Activated CD8-positive, alpha-beta T cell treated with anti-CD3 and anti-CD28 coated beads for 36 hours (primary cell): Measurements from ENCODE around the gene DDB1. TPM values are rescaled to one million over a fixed set of nuclear protein-coding genes. Genes with fewer than 3 reads are reported as not detected.

Experiments
- ATAC-seq: fragments of 200-7000 bp; cut with Tn5 transposase; one replicate; pipeline ENCODE4 v1.10.0; 2021; ENCODE audit warnings: mild to moderate bottlenecking, moderate library complexity
- CTCF ChIA-PET: fragments of 350-600 bp; sonication (Branson Sonifier 250); formaldehyde crosslinking; loops from one replicate; lab custom pipeline; 2021; ENCODE audit warnings: antibody characterized with exemption; lab: Charles Lee
- POLR2A ChIA-PET: fragments of 350-600 bp; sonication (Branson Sonifier 250); formaldehyde crosslinking; loops from one replicate; lab custom pipeline; 2021; ENCODE audit warnings: antibody characterized with exemption; lab: Charles Lee
- DNase-seq: peaks from one replicate; pipeline ENCODE4 v3.0.0-alpha.2; 2020
- H3K27ac Mint-ChIP-seq: one replicate; pipeline ENCODE4 v1.8.0; 2021; ENCODE audit warnings: mild to moderate bottlenecking, mixed read lengths
- H3K27me3 Mint-ChIP-seq: one replicate; pipeline ENCODE4 v1.8.0; 2021; ENCODE audit warnings: mixed read lengths
- H3K36me3 Mint-ChIP-seq: one replicate; pipeline ENCODE4 v1.8.0; 2021; ENCODE audit warnings: low read depth, mixed read lengths
- H3K4me1 Mint-ChIP-seq: one replicate; pipeline ENCODE4 v1.8.0; 2021; ENCODE audit warnings: low read depth, mixed read lengths
- H3K4me3 Mint-ChIP-seq: one replicate; pipeline ENCODE4 v1.8.0; 2021; ENCODE audit warnings: mild to moderate bottlenecking, moderate library complexity, mixed read lengths
- H3K9me3 Mint-ChIP-seq: one replicate; pipeline ENCODE4 v1.8.0; 2021; ENCODE audit warnings: mixed read lengths
- CTCF ChIP-seq: fragments of 200-600 bp; IDR thresholded peaks from one replicate; pipeline ENCODE4 v1.8.0; 2022; ENCODE audit warnings: antibody characterized with exemption, mild to moderate bottlenecking
- intact Hi-C: fragments of 100-400 bp; cut with micrococcal nuclease; formaldehyde crosslinking; loops from one replicate; pipeline ENCODE4 v1.10.0; 2022
- total RNA-seq, 2 experiments: library from RNA; stranded (reverse); gene quantifications; one replicate each; pipeline ENCODE4 v1.2.3, GENCODE V29; 2021

DDB1 gene
- total RNA-seq, 2 experiments from 2014 or later, result 269 to 270 TPM

GRCh38 chr11:61349916-61350315 is 17.0 kb upstream of the DDB1 start:
- ATAC-seq (no peak), DNase-seq (no peak)
- Mint-ChIP-seq H3K4me1 (no peaks in the 10 kb centered on the region), H3K4me3 (no peak overlapping the region), H3K27me3 (no peaks in the 10 kb centered on the region), H3K27ac (peak overlapping the region; percentile 8), H3K36me3 (peaks cover 12% of the 10 kb centered on the region), H3K9me3 (no peaks in the 10 kb centered on the region)
- TF ChIP-seq CTCF, result no peak
- ChIA-PET CTCF (interaction anchor here (2.5 to 2.9 kb wide), 2 partner anchors 14 to 36 kb away, joined by 12 to 16 read pairs; no protein-coding TSS in a partner anchor), POLR2A (interaction anchor here (1.4 to 5.5 kb wide), 3 partner anchors 11 to 17 kb away, joined by 3 to 37 read pairs (median 8); partner anchors contain the start of genes CYB561A3 and TMEM138)
- intact Hi-C loops, result no loop called here

GRCh38 chr11:61349189-61349751 is 16.4 kb upstream of the DDB1 start:
- ATAC-seq (no peak), DNase-seq (no peak)
- H3K4me1 Mint-ChIP-seq, result no peaks in the 10 kb centered on the region
- TF ChIP-seq CTCF, result no peak
- CTCF ChIA-PET, result interaction anchor here (1.6 to 2.9 kb wide), 3 partner anchors 13 to 36 kb away, joined by 5 to 16 read pairs (median 12); partner anchors contain the start of genes DDB1 and TKFC
- intact Hi-C loops, result no loop called here
- no peak overlapping the region for H3K27ac Mint-ChIP-seq
- H3K27me3 Mint-ChIP-seq, result no peaks in the 10 kb centered on the region
- POLR2A ChIA-PET, result interaction anchor here (1.1 to 5.5 kb wide), 5 partner anchors 12 to 33 kb away, joined by 3 to 37 read pairs (median 4); partner anchors contain the start of genes CYB561A3 and TMEM138
- peaks cover 12% of the 10 kb centered on the region for H3K36me3 Mint-ChIP-seq
- no peak overlapping the region for H3K4me3 Mint-ChIP-seq
- H3K9me3 Mint-ChIP-seq, result no peaks in the 10 kb centered on the region

- Mint-ChIP-seq H3K27ac (no peak overlapping the region), H3K36me3 (peaks cover 3% of the 10 kb centered on the region), H3K27me3 (no peaks in the 10 kb centered on the region), H3K9me3 (no peaks in the 10 kb centered on the region), H3K4me3 (no peak overlapping the region), H3K4me1 (no peaks in the 10 kb centered on the region)
- ChIA-PET CTCF (interaction anchor here (1.1 to 2.9 kb wide), 5 partner anchors 12 to 87 kb away, joined by 4 to 16 read pairs (median 5); partner anchors contain the start of genes CYB561A3, DDB1, TKFC and TMEM138), POLR2A (interaction anchor here (1.5 to 5.5 kb wide), 3 partner anchors 11 to 14 kb away, joined by 4 to 37 read pairs (median 8); partner anchors contain the start of genes CYB561A3 and TMEM138)
- no peak for DNase-seq
- TF ChIP-seq CTCF, result no peak
- no peak for ATAC-seq
- intact Hi-C loops, result no loop called here
Observed at GRCh38 chr11:61347916-61348461, 15.1 kb upstream of the DDB1 start.

GRCh38 chr11:61345954-61346843 is 13.3 kb upstream of the DDB1 start:
- H3K27me3 Mint-ChIP-seq, result no peaks in the 10 kb centered on the region
- no peak for TF ChIP-seq CTCF
- no peak for DNase-seq
- ChIA-PET CTCF (interaction anchor here (1.4 to 3.2 kb wide), 2 partner anchors 10 to 39 kb away, joined by 5 to 15 read pairs; no protein-coding TSS in a partner anchor), POLR2A (interaction anchor here (0.6 to 1.0 kb wide), 4 partner anchors 13 to 44 kb away, joined by 3 read pairs; partner anchors contain the start of genes CYB561A3, DDB1 and TKFC)
- no peak overlapping the region for H3K4me3 Mint-ChIP-seq
- no peak overlapping the region for H3K27ac Mint-ChIP-seq
- intact Hi-C loops, result no loop called here
- peaks cover 3% of the 10 kb centered on the region for H3K36me3 Mint-ChIP-seq
- H3K9me3 Mint-ChIP-seq, result no peaks in the 10 kb centered on the region
- no peak for ATAC-seq
- H3K4me1 Mint-ChIP-seq, result no peaks in the 10 kb centered on the region
